Astrocyte (in vitro differentiated cells and primary cell): ENCODE measurements around the gene PUM2. TPM values are rescaled to one million over a fixed set of nuclear protein-coding genes. Genes with fewer than 3 reads are reported as not detected.
"Not testable (repeated sequence)": the region's sequence is repeated elsewhere in the genome, so short reads cannot be mapped to it uniquely, and the experiment has no call there.

Experiments used
- DNase-seq: peaks from one replicate; pipeline ENCODE4 v3.0.0-alpha.2; 2010; ENCODE audit warnings: low read depth
- FAIRE-seq: peaks from 2 replicates; lab custom pipeline; 2011; peaks lifted over from hg19 to GRCh38; lab: Jason Lieb, UNC
- H2AFZ ChIP-seq: 2 replicates; pipeline ENCODE4 v1.6.0; 2012; ENCODE audit warnings: low read depth, low read length, inconsistent platforms
- H3K27ac ChIP-seq: 2 replicates; pipeline ENCODE4 v1.5.1; 2011; ENCODE audit warnings: low read depth, low read length, inconsistent platforms
- H3K27me3 ChIP-seq: 2 replicates; pipeline ENCODE4 v1.6.0; 2011; ENCODE audit warnings: low read length, inconsistent platforms; ENCODE audit not compliant: insufficient read depth
- H3K36me3 ChIP-seq: 2 replicates; pipeline ENCODE4 v1.5.1; 2011; ENCODE audit warnings: low read length, inconsistent platforms; ENCODE audit not compliant: insufficient read depth
- H3K4me1 ChIP-seq: 2 replicates; pipeline ENCODE4 v1.5.1; 2011; ENCODE audit warnings: low read length, inconsistent platforms; ENCODE audit not compliant: insufficient read depth
- H3K4me2 ChIP-seq: 2 replicates; pipeline ENCODE4 v1.6.0; 2012; ENCODE audit warnings: low read length, inconsistent platforms
- H3K4me3 ChIP-seq: 2 replicates; pipeline ENCODE4 v1.5.1; 2011; ENCODE audit warnings: low read depth, mild to moderate bottlenecking, low read length, inconsistent platforms; ENCODE audit not compliant: insufficient read depth
- H3K79me2 ChIP-seq: 2 replicates; pipeline ENCODE4 v1.6.0; 2012; ENCODE audit warnings: mild to moderate bottlenecking, low read length, inconsistent platforms; ENCODE audit not compliant: insufficient read depth
- H3K9ac ChIP-seq: 2 replicates; pipeline ENCODE4 v1.6.0; 2012; ENCODE audit warnings: mild to moderate bottlenecking, low read length, inconsistent platforms
- H3K9me3 ChIP-seq: 2 replicates; pipeline ENCODE4 v1.5.1; 2012; ENCODE audit warnings: low read depth, mild to moderate bottlenecking, low read length, inconsistent platforms; ENCODE audit not compliant: insufficient read depth
- H4K20me1 ChIP-seq: 2 replicates; pipeline ENCODE4 v1.6.0; 2012; ENCODE audit warnings: low read length, inconsistent platforms; ENCODE audit not compliant: insufficient read depth
- H3K27ac Mint-ChIP-seq: one replicate; pipeline ENCODE4 v1.8.0; 2021; ENCODE audit warnings: mild to moderate bottlenecking, mixed read lengths; ENCODE audit not compliant: unreplicated experiment
- H3K27me3 Mint-ChIP-seq: one replicate; pipeline ENCODE4 v1.8.0; 2021; ENCODE audit warnings: low read depth, mixed read lengths; ENCODE audit not compliant: unreplicated experiment
- H3K36me3 Mint-ChIP-seq: one replicate; pipeline ENCODE4 v1.8.0; 2021; ENCODE audit warnings: low read depth, mixed read lengths; ENCODE audit not compliant: unreplicated experiment
- H3K4me1 Mint-ChIP-seq: one replicate; pipeline ENCODE4 v1.8.0; 2021; ENCODE audit warnings: low read depth, mixed read lengths; ENCODE audit not compliant: unreplicated experiment
- H3K4me3 Mint-ChIP-seq: one replicate; pipeline ENCODE4 v1.8.0; 2021; ENCODE audit warnings: mild to moderate bottlenecking, moderate library complexity, mixed read lengths; ENCODE audit not compliant: unreplicated experiment
- H3K9me3 Mint-ChIP-seq: one replicate; pipeline ENCODE4 v1.8.0; 2021; ENCODE audit warnings: mild to moderate bottlenecking, mixed read lengths; ENCODE audit not compliant: unreplicated experiment
- CTCF ChIP-seq: IDR thresholded peaks from 2 replicates; pipeline ENCODE4 v1.5.1; 2011; ENCODE audit warnings: low read depth, mild to moderate bottlenecking, inconsistent platforms, low read length, moderate library complexity; ENCODE audit not compliant: insufficient read depth
- EZH2 ChIP-seq: IDR thresholded peaks from 2 replicates; pipeline ENCODE4 v1.6.1; 2012; ENCODE audit warnings: mild to moderate bottlenecking, low read length, inconsistent platforms; ENCODE audit not compliant: insufficient read depth
- total RNA-seq: library from RNA; stranded (reverse); gene quantifications from 2 replicates; pipeline ENCODE4 v1.2.1, GENCODE V29; 2021

PUM2 gene
- total RNA-seq, 1 donor from 2014 or later: 69.4 TPM

GRCh38 chr2:20241973-20242726 lies 108.5 kb downstream of the PUM2 start:
- Mint-ChIP-seq H3K4me1 (no peaks in the 10 kb centered on the region), H3K9me3 (no peaks in the 10 kb centered on the region), H3K36me3 (peaks cover 3% of the 10 kb centered on the region), H3K4me3 (no peak overlapping the region), H3K27ac (no peak overlapping the region), H3K27me3 (no peaks in the 10 kb centered on the region)
- H3K4me2 ChIP-seq: no peak overlapping the region
- H4K20me1 ChIP-seq: no peaks in the 10 kb centered on the region
- peaks cover 3% of the 10 kb centered on the region for H3K9me3 ChIP-seq
- H3K79me2 ChIP-seq: no peaks in the 10 kb centered on the region
- peaks cover 3% of the 10 kb centered on the region for H3K36me3 ChIP-seq
- no peak for DNase-seq
- FAIRE-seq: no peak
- no peak overlapping the region for H3K9ac ChIP-seq
- H2AFZ ChIP-seq: no peak overlapping the region
- no peak overlapping the region for H3K27ac ChIP-seq
- TF ChIP-seq EZH2 (no peak), CTCF (peak; percentile 10)
- no peaks in the 10 kb centered on the region for H3K4me1 ChIP-seq
- H3K27me3 ChIP-seq: no peaks in the 10 kb centered on the region
- no peak overlapping the region for H3K4me3 ChIP-seq

- FAIRE-seq, H3K4me3 Mint-ChIP-seq: not testable (repeated sequence)
Observed at GRCh38 chr2:20240291-20240690, 110.4 kb downstream of the PUM2 start.

GRCh38 chr2:20236496-20236895 lies 114.1 kb downstream of the PUM2 start:
- TF ChIP-seq EZH2 (no peak), CTCF (no peak)
- no peak for FAIRE-seq
- Histone ChIP-seq H3K27me3 (no peaks in the 10 kb centered on the region), H3K27ac (no peak overlapping the region), H3K79me2 (no peaks in the 10 kb centered on the region), H4K20me1 (no peaks in the 10 kb centered on the region), H3K9me3 (peaks cover 3% of the 10 kb centered on the region), H3K4me1 (peaks cover 3% of the 10 kb centered on the region), H3K4me3 (no peak overlapping the region), H3K36me3 (no peaks in the 10 kb centered on the region), H2AFZ (no peak overlapping the region), H3K9ac (no peak overlapping the region), H3K4me2 (no peak overlapping the region)
- H3K36me3 Mint-ChIP-seq: no peaks in the 10 kb centered on the region
- no peak overlapping the region for H3K27ac Mint-ChIP-seq
- no peak for DNase-seq
- H3K27me3 Mint-ChIP-seq: no peaks in the 10 kb centered on the region
- no peak overlapping the region for H3K4me3 Mint-ChIP-seq
- H3K9me3 Mint-ChIP-seq: no peaks in the 10 kb centered on the region
- H3K4me1 Mint-ChIP-seq: peaks cover 10% of the 10 kb centered on the region

More at GRCh38 chr2:20240291-20240690, 110.4 kb downstream of the PUM2 start:
- H3K27me3 ChIP-seq, H4K20me1 ChIP-seq, H3K4me1 ChIP-seq, H3K36me3 Mint-ChIP-seq, H3K9ac ChIP-seq, H3K4me2 ChIP-seq, H3K9me3 ChIP-seq, H3K27me3 Mint-ChIP-seq, DNase-seq, H3K79me2 ChIP-seq, H3K27ac Mint-ChIP-seq, H3K36me3 ChIP-seq, H3K9me3 Mint-ChIP-seq, H3K4me3 ChIP-seq, H3K4me1 Mint-ChIP-seq, H3K27ac ChIP-seq, H2AFZ ChIP-seq: not testable (repeated sequence)
